Measurements from ENCODE around the gene ZMIZ1. TPM values are rescaled to one million over a fixed set of nuclear protein-coding genes. Genes with fewer than 3 reads are reported as not detected.

ZMIZ1 gene
- total RNA-seq, 1 donor from 2014 or later = 46.2 TPM

DNA sequence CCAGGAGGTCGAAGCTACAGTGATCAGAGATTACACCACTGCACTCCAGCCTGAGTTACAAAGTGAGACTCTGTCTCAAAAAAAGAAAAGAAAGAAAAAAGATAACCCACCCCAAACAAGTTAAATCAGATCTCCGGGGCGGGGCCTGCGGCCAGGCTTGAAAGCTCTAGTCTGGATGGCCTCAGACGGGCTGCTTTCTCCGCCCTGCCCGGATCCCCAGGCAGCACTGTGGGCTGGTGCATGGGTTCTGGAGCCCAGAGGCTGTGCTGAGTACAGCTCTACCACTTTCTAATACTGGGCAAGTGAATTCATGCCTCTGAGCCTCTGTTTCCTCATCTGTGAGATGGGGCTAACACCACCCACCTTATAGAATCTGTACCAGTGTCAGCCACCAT lies 83.7 kb downstream of the ZMIZ1 start:
- Mint-ChIP-seq H3K36me3 (ENCODE audit: low read depth) (peaks cover 1% of the 10 kb centered on the region), H3K4me1 (ENCODE audit: low read depth) (peaks cover 85% of the 10 kb centered on the region), H3K27me3 (ENCODE audit: low read depth) (no peaks in the 10 kb centered on the region), H3K4me3 (ENCODE audit: unreplicated experiment) (no peak overlapping the region), H3K27ac (ENCODE audit: unreplicated experiment) (peak overlapping the region; percentile 98), H3K9me3 (ENCODE audit: low read depth) (no peaks in the 10 kb centered on the region)
- no peak for DNase-seq (ENCODE audit: low spot score)
- TF ChIP-seq CTCF (IDR thresholded peaks at IDR 0.05) = no peak

GRCh38 chr10:79153745-79154144 lies 85.0 kb downstream of the ZMIZ1 start:
- H3K27ac Mint-ChIP-seq (ENCODE audit: unreplicated experiment) = no peak overlapping the region
- no peaks in the 10 kb centered on the region for H3K27me3 Mint-ChIP-seq (ENCODE audit: low read depth)
- no peak overlapping the region for H3K4me3 Mint-ChIP-seq (ENCODE audit: unreplicated experiment)
- H3K4me1 Mint-ChIP-seq (ENCODE audit: low read depth) = peaks cover 89% of the 10 kb centered on the region
- no peak for DNase-seq (ENCODE audit: low spot score)
- H3K36me3 Mint-ChIP-seq (ENCODE audit: low read depth) = peaks cover 1% of the 10 kb centered on the region
- no peaks in the 10 kb centered on the region for H3K9me3 Mint-ChIP-seq (ENCODE audit: low read depth)
- no peak for TF ChIP-seq CTCF (IDR thresholded peaks at IDR 0.05)

DNA sequence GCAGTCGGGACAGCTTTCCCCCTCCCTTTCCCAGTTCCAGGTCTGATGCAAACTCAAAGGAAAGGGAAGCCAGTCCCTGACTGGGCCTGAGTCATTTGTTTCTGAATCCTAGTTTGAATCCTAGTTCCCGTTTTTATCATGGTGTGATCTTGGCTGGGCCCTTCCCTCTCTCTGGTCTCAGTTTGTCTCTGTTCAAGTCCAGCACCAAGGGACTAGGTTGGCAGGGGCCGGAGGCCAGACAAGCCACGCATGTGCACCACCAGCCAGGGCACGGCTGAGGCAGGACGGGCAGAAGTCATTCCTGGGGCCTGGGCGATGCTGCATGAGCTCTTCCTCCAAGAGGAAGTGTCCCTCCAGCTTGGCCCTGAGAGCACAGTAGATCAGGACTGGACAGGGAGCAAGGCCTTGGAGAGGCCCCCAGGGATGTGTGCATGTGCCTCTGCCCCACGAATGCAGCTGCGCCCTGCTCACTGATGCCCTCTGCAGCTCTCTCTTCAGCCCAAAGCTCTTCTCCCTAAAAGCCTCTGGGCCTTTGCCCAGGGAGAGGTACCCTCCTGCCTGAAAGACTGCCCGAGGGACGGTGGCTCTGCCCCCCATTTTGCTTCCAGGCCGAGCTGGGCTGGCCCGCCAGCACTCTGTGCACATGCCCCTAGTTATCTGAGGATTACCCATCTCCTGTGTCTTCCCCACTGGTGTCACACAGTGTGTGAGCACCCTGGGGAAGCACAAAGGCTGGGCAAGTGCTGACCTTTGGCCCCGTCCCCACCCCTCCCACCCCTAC lies 86.7 kb downstream of the ZMIZ1 start:
- peak overlapping the region; percentile 87 for H3K27ac Mint-ChIP-seq (ENCODE audit: unreplicated experiment)
- no peak overlapping the region for H3K4me3 Mint-ChIP-seq (ENCODE audit: unreplicated experiment)
- H3K36me3 Mint-ChIP-seq (ENCODE audit: low read depth) = peaks cover 1% of the 10 kb centered on the region
- TF ChIP-seq CTCF (IDR thresholded peaks at IDR 0.05) = peak; percentile 27
- no peak for DNase-seq (ENCODE audit: low spot score)
- peaks cover 89% of the 10 kb centered on the region for H3K4me1 Mint-ChIP-seq (ENCODE audit: low read depth)
- no peaks in the 10 kb centered on the region for H3K27me3 Mint-ChIP-seq (ENCODE audit: low read depth)
- no peaks in the 10 kb centered on the region for H3K9me3 Mint-ChIP-seq (ENCODE audit: low read depth)

GRCh38 chr10:79156334-79157274 lies 87.8 kb downstream of the ZMIZ1 start:
- DNase-seq (ENCODE audit: low spot score) = no peak
- Mint-ChIP-seq H3K4me3 (ENCODE audit: unreplicated experiment) (no peak overlapping the region), H3K4me1 (ENCODE audit: low read depth) (peaks cover 87% of the 10 kb centered on the region), H3K27ac (ENCODE audit: unreplicated experiment) (peak overlapping the region; percentile 93), H3K36me3 (ENCODE audit: low read depth) (peaks cover 1% of the 10 kb centered on the region), H3K9me3 (ENCODE audit: low read depth) (no peaks in the 10 kb centered on the region), H3K27me3 (ENCODE audit: low read depth) (no peaks in the 10 kb centered on the region)
- TF ChIP-seq CTCF (IDR thresholded peaks at IDR 0.05) = no peak

- TF ChIP-seq CTCF (IDR thresholded peaks at IDR 0.05) = no peak
- DNase-seq (ENCODE audit: low spot score) = no peak
- H3K27ac Mint-ChIP-seq (ENCODE audit: unreplicated experiment) = peak overlapping the region; percentile 93
- peaks cover 1% of the 10 kb centered on the region for H3K36me3 Mint-ChIP-seq (ENCODE audit: low read depth)
- H3K27me3 Mint-ChIP-seq (ENCODE audit: low read depth) = no peaks in the 10 kb centered on the region
- peaks cover 79% of the 10 kb centered on the region for H3K4me1 Mint-ChIP-seq (ENCODE audit: low read depth)
- no peaks in the 10 kb centered on the region for H3K9me3 Mint-ChIP-seq (ENCODE audit: low read depth)
- H3K4me3 Mint-ChIP-seq (ENCODE audit: unreplicated experiment) = no peak overlapping the region
Measured at GRCh38 chr10:79158004-79158340, 89.2 kb downstream of the ZMIZ1 start.
